ENCODE results near the gene ANO3.
"Not testable (repeated sequence)": the region's sequence is repeated elsewhere in the genome, so short reads cannot be mapped to it uniquely, and the experiment has no call there.

The ANO3 gene

GRCh38 chr11:26575946-26576345 lies 244.0 kb downstream of the ANO3 start:
- H3K27ac ChIP-seq (ENCODE audit: low read depth, low read length), result no peak overlapping the region
- no peaks in the 10 kb centered on the region for H3K36me3 ChIP-seq (ENCODE audit: insufficient read depth, low read length)
- 94% methylated on average over 4 of the region's 5 CpGs for WGBS
- no peak overlapping the region for H3K4me3 ChIP-seq (ENCODE audit: low read length)
- no peaks in the 10 kb centered on the region for H3K27me3 ChIP-seq (ENCODE audit: insufficient read depth, low read length)
- no peaks in the 10 kb centered on the region for H3K9me3 ChIP-seq (ENCODE audit: insufficient read depth, low read depth, low read length)
- no peak overlapping the region for H3K9ac ChIP-seq (ENCODE audit: low read depth, low read length)
- H3K4me1 ChIP-seq (ENCODE audit: insufficient read depth, low read length), result peaks cover 37% of the 10 kb centered on the region

- Histone ChIP-seq H3K27me3 (ENCODE audit: insufficient read depth, low read length) (no peaks in the 10 kb centered on the region), H3K36me3 (ENCODE audit: insufficient read depth, low read length) (no peaks in the 10 kb centered on the region), H3K27ac (ENCODE audit: low read depth, low read length) (no peak overlapping the region), H3K4me1 (ENCODE audit: insufficient read depth, low read length) (peaks cover 18% of the 10 kb centered on the region), H3K9ac (ENCODE audit: low read depth, low read length) (no peak overlapping the region), H3K4me3 (ENCODE audit: low read length) (no peak overlapping the region), H3K9me3 (ENCODE audit: insufficient read depth, low read depth, low read length) (no peaks in the 10 kb centered on the region)
- WGBS, result 87% methylated on average over 1 of the region's 1 CpG
These were observed 247.2 kb downstream of the ANO3 start for GRCh38 chr11:26578998-26579661.

GRCh38 chr11:26579683-26580082 lies 247.8 kb downstream of the ANO3 start:
- H3K36me3 ChIP-seq (ENCODE audit: insufficient read depth, low read length), result no peaks in the 10 kb centered on the region

DNA sequence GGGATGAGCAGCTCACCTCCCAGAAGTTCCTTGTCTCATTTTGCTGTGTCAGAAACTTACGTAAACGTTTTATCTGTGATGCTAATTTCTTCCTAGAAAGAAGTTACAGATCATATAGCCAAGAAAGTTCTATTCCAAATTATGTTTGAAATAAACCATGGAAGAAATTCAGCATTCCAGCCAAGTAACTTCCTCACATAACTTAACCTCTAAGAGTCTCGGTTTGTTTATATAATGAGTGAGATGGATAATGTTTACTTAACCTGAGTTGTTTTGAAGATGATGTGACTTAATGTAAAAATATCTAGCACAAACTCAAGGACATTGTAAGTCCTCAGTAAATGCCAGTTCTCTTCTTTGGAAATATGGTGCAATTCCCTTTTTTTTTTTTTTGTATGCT lies 249.0 kb downstream of the ANO3 start:
- H3K27me3 ChIP-seq (ENCODE audit: insufficient read depth, low read length), result no peaks in the 10 kb centered on the region
- no peaks in the 10 kb centered on the region for H3K9me3 ChIP-seq (ENCODE audit: insufficient read depth, low read depth, low read length)
- peaks cover 18% of the 10 kb centered on the region for H3K4me1 ChIP-seq (ENCODE audit: insufficient read depth, low read length)
- no peak overlapping the region for H3K4me3 ChIP-seq (ENCODE audit: low read length)
- no peak overlapping the region for H3K27ac ChIP-seq (ENCODE audit: low read depth, low read length)
- 93% methylated on average over 2 of the region's 3 CpGs for WGBS
- H3K9ac ChIP-seq (ENCODE audit: low read depth, low read length), result no peak overlapping the region
- H3K36me3 ChIP-seq (ENCODE audit: insufficient read depth, low read length), result no peaks in the 10 kb centered on the region

More at GRCh38 chr11:26579683-26580082, 247.8 kb downstream of the ANO3 start:
- Histone ChIP-seq H3K9ac (ENCODE audit: low read depth, low read length) (no peak overlapping the region), H3K9me3 (ENCODE audit: insufficient read depth, low read depth, low read length) (no peaks in the 10 kb centered on the region), H3K4me1 (ENCODE audit: insufficient read depth, low read length) (peaks cover 18% of the 10 kb centered on the region), H3K27ac (ENCODE audit: low read depth, low read length) (no peak overlapping the region), H3K4me3 (ENCODE audit: low read length) (no peak overlapping the region), H3K27me3 (ENCODE audit: insufficient read depth, low read length) (no peaks in the 10 kb centered on the region)
- no CpG with 5 or more reads among the region's 2 CpGs for whole genome bisulfite sequencing

DNA sequence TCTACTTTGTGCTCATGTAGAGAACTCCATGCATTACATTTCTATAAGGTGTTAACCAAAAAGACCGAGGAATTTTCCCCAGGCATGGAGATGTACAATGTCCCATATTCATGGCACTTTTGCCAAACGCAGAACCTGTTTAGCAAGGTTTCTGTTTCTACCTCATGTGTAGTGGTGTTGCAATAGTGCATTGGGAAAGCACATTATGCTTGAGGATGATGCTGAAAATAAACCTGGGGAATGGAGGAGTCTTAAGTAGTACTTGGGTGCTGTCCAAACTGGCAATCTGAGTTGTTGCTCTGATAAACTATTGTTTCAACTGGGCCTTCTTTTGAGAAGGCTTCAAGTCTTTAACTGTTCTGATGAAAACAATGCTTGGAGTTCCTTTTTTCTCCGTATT lies 251.6 kb downstream of the ANO3 start:
- Histone ChIP-seq H3K4me3 (ENCODE audit: low read length) (no peak overlapping the region), H3K9me3 (ENCODE audit: insufficient read depth, low read depth, low read length) (no peaks in the 10 kb centered on the region), H3K4me1 (ENCODE audit: insufficient read depth, low read length) (peaks cover 18% of the 10 kb centered on the region), H3K36me3 (ENCODE audit: insufficient read depth, low read length) (no peaks in the 10 kb centered on the region), H3K9ac (ENCODE audit: low read depth, low read length) (no peak overlapping the region), H3K27ac (ENCODE audit: low read depth, low read length) (no peak overlapping the region), H3K27me3 (ENCODE audit: insufficient read depth, low read length) (no peaks in the 10 kb centered on the region)
- 90% methylated on average over 3 of the region's 3 CpGs for WGBS

DNA sequence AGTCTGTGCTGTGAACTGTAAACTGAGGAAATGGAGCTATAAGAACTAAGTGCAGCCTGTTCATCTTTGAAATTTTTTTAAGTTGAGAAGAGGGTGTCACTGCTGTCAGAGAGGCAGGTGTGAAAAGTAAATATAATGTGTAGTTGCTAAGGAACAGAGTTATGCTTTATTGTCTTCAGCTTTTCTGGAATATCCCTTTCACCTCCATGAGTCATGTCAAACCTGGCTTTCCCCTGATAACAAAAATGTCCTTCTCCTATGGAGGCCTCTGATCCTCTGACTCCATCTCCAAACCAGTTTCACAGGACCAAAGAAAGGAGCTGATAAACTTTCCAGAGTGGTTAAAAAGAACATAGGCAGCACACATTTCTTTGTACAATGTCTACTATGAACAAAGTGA lies 252.9 kb downstream of the ANO3 start:
- Histone ChIP-seq H3K27ac (ENCODE audit: low read depth, low read length) (no peak overlapping the region), H3K36me3 (ENCODE audit: insufficient read depth, low read length) (no peaks in the 10 kb centered on the region), H3K27me3 (ENCODE audit: insufficient read depth, low read length) (no peaks in the 10 kb centered on the region), H3K9ac (ENCODE audit: low read depth, low read length) (no peak overlapping the region), H3K4me3 (ENCODE audit: low read length) (no peak overlapping the region), H3K9me3 (ENCODE audit: insufficient read depth, low read depth, low read length) (no peaks in the 10 kb centered on the region), H3K4me1 (ENCODE audit: insufficient read depth, low read length) (peaks cover 10% of the 10 kb centered on the region)

GRCh38 chr11:26587073-26587472 lies 255.1 kb downstream of the ANO3 start:
- Histone ChIP-seq H3K36me3 (ENCODE audit: insufficient read depth, low read length) (no peaks in the 10 kb centered on the region), H3K4me3 (ENCODE audit: low read length) (no peak overlapping the region), H3K27ac (ENCODE audit: low read depth, low read length) (no peak overlapping the region), H3K9me3 (ENCODE audit: insufficient read depth, low read depth, low read length) (no peaks in the 10 kb centered on the region), H3K9ac (ENCODE audit: low read depth, low read length) (no peak overlapping the region), H3K4me1 (ENCODE audit: insufficient read depth, low read length) (no peaks in the 10 kb centered on the region), H3K27me3 (ENCODE audit: insufficient read depth, low read length) (no peaks in the 10 kb centered on the region)
- WGBS, result 80% methylated on average over 2 of the region's 2 CpGs

DNA sequence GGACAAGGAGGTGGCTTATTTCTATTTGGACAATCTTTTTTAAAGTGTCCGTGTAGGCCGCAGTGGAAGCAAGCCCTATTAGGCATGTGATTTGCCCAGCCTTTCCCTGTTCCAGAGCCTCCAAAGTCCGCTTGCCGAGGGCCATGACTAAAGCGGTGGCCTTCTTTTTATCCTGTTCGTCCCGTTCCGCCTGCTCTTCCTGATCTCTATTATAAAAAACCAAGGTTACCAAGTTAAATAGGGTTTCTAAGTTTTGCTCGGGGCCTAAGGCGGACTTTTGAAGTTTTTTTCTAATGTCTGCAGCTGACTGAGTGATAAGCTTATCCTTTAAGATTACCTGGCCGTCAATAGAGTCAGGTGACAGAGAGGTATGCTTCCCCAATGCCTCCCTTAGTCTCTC lies 261.8 kb downstream of the ANO3 start:
- Histone ChIP-seq H3K27ac (ENCODE audit: low read depth, low read length) (no peak overlapping the region), H3K27me3 (ENCODE audit: insufficient read depth, low read length) (no peaks in the 10 kb centered on the region), H3K4me1 (ENCODE audit: insufficient read depth, low read length) (no peaks in the 10 kb centered on the region), H3K4me3 (ENCODE audit: low read length) (no peak overlapping the region), H3K9ac (ENCODE audit: low read depth, low read length) (no peak overlapping the region), H3K9me3 (ENCODE audit: insufficient read depth, low read depth, low read length) (no peaks in the 10 kb centered on the region), H3K36me3 (ENCODE audit: insufficient read depth, low read length) (no peaks in the 10 kb centered on the region)
- WGBS, result 93% methylated on average over 11 of the region's 11 CpGs

- not testable (repeated sequence) for H3K36me3 ChIP-seq (ENCODE audit: insufficient read depth, low read length); H3K9me3 ChIP-seq (ENCODE audit: insufficient read depth, low read depth, low read length); H3K4me1 ChIP-seq (ENCODE audit: insufficient read depth, low read length); H3K27me3 ChIP-seq (ENCODE audit: insufficient read depth, low read length); H3K27ac ChIP-seq (ENCODE audit: low read depth, low read length); H3K4me3 ChIP-seq (ENCODE audit: low read length); H3K9ac ChIP-seq (ENCODE audit: low read depth, low read length)
- WGBS, result 76% methylated on average over 5 of the region's 7 CpGs
These were observed 263.4 kb downstream of the ANO3 start for GRCh38 chr11:26595207-26595865.

DNA sequence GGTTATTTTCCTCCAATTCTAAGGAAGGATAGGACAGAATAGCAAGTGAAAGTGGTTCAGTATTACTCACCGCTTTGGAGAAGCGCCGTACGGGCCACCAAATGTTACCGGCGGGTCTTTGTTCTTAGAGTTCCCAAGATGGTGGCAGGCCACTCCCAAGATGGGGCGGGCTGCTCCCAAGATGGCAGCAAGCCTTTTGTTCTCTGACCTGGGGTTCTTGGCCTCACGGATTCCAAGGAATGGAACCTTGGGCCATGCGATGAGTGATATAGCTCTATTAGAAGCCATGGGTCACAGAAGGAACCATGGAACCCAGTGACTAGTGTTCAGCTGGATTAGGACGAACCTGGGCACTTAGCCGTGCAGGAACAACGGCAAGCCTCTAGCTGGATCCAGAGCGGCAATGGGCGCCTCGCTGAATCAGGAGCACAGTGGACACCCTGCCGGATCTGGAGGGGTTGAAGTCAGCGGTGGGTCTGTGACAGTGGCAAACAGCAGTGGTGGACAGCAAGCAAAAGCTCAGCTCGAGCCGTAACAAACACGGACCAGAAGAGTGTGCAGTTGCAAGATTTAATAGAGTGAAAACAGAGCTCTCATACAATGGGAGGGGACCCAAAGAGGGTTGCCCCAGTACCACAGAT lies 265.2 kb downstream of the ANO3 start:
- H3K36me3 ChIP-seq (ENCODE audit: insufficient read depth, low read length); H3K9me3 ChIP-seq (ENCODE audit: insufficient read depth, low read depth, low read length); H3K9ac ChIP-seq (ENCODE audit: low read depth, low read length); H3K27me3 ChIP-seq (ENCODE audit: insufficient read depth, low read length); H3K4me3 ChIP-seq (ENCODE audit: low read length); H3K4me1 ChIP-seq (ENCODE audit: insufficient read depth, low read length); H3K27ac ChIP-seq (ENCODE audit: low read depth, low read length): not testable (repeated sequence)
- 96% methylated on average over 20 of the region's 20 CpGs for WGBS

DNA sequence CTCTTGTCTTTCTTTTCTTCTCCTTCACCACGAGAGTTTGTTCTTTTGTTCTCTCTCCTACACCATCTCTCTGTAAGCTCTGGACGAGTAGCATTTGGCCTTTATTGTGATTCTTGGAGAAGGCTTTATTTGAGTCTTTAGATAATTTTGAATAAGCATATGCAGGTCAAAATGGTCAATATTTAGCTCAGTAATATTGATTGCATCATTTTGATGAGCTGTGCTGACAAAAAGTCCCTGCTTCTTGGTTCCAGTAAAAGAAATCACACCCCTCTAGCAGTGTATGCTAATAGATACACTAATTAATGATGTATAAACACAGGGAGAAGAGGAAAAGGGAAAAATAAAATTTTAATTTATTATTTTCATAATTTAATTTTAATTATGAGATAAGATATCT lies 266.0 kb downstream of the ANO3 start:
- H3K27me3 ChIP-seq (ENCODE audit: insufficient read depth, low read length), result no peaks in the 10 kb centered on the region
- WGBS, result 100% methylated on average over 2 of the region's 2 CpGs
- H3K4me1 ChIP-seq (ENCODE audit: insufficient read depth, low read length), result no peaks in the 10 kb centered on the region
- no peaks in the 10 kb centered on the region for H3K9me3 ChIP-seq (ENCODE audit: insufficient read depth, low read depth, low read length)
- H3K36me3 ChIP-seq (ENCODE audit: insufficient read depth, low read length), result no peaks in the 10 kb centered on the region
- no peak overlapping the region for H3K4me3 ChIP-seq (ENCODE audit: low read length)
- no peak overlapping the region for H3K9ac ChIP-seq (ENCODE audit: low read depth, low read length)
- H3K27ac ChIP-seq (ENCODE audit: low read depth, low read length), result no peak overlapping the region
